DMS79 (cell line): ENCODE measurements around the gene PRTG.
"Not testable (repeated sequence)": the region's sequence is repeated elsewhere in the genome, so short reads cannot be mapped to it uniquely, and the experiment has no call there.

Source experiments
- DNase-seq: peaks from one replicate; lab custom pipeline; 2025; lab: John Stamatoyannopoulos, UW

Gene PRTG

DNA sequence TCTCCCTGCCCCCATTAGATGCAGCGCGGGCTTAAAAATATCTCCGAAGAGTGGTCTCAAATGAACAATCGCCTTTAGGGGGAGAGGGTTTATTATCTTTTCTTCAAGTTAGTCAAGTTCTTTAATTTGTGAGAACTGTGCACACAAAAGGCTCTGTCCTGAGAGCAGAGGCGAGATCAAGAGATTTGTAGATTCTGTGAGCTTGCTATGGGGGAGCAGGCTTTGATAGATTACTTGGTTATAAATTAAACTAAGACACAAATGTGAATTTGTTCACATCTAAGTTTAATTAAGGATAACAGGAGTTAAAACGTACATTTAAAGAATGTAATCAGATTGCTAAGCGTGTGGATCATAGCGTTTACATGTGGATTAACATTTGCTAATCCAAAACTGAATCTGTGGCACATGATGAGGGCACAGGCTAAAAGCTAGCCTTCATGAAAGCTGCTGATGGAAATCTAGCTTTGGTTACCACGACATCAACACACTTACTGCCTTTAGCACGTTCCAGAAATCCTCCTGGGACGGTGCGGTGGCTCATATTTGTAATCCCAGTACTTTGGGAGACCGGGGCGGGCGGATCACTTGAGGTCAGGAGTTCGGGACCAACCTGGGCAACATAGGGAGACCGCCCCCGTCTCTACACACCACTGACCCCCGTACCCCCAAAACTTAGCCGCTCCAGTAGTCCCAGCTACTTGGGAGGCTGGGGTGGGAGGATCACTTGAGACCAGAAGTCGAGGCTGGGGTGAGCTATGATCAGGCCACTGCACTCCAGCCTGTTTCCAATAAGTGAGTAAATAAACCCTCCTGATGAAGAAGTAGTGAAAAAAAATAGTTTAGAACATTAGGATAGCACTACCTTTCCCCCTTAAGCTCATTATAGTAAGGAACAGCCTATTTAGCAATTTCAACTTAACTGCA lies 1.0 kb upstream of the PRTG start:
- no peak for DNase-seq

DNA sequence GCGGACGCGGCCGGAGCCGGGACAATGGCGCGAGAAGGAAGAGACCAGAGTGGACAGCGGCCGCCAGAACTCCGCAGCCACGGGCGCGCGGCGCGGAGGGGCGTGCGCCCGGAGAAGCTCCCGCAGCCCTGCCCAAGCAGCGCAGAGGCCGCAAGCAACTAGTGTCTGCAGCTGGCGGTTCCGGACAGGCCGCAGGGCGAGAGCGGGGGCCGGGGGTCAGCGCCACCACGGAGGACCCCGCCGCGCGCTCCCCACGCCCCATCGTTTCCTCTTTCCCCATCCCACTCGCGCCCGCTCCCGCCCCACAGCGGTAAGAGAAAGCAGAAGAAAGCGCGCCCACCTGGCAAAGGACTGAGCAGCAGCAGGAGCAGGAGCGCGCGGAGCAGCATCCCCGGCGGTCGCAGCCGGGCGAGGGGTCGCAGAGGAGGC lies 440 bp downstream of the PRTG start:
- DNase-seq: no peak

DNA sequence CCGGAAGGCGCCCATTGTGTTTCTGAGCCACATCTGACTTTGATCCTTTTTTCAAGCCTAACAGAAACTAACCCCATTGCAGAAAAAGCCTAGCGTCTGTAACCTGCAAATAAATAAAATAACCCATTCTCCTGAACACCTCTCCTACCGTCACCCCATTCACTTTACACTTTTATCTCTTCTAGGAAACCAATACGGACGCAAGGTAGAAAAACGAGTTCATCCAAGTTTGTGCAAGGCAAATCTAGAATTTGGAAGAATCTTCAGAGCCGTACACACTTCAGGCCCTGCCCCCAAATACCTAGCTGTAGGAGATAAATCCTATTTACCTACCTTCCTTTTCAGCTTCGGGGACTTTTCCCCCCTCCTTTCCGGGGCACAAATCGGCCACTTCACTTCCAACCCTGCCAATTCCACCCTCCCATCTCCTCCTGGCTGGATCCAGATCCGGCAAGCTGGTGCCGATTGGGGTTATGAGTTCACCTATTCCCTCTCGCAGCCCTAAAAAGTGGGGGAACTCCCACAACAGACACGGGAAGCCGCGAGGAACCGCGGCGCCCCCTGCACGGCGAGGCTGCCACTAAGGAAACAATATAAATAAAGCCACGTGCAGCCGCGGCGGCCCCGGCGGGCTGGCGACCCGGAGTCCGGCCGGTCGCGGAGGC lies 987 bp downstream of the PRTG start:
- DNase-seq: no peak

DNA sequence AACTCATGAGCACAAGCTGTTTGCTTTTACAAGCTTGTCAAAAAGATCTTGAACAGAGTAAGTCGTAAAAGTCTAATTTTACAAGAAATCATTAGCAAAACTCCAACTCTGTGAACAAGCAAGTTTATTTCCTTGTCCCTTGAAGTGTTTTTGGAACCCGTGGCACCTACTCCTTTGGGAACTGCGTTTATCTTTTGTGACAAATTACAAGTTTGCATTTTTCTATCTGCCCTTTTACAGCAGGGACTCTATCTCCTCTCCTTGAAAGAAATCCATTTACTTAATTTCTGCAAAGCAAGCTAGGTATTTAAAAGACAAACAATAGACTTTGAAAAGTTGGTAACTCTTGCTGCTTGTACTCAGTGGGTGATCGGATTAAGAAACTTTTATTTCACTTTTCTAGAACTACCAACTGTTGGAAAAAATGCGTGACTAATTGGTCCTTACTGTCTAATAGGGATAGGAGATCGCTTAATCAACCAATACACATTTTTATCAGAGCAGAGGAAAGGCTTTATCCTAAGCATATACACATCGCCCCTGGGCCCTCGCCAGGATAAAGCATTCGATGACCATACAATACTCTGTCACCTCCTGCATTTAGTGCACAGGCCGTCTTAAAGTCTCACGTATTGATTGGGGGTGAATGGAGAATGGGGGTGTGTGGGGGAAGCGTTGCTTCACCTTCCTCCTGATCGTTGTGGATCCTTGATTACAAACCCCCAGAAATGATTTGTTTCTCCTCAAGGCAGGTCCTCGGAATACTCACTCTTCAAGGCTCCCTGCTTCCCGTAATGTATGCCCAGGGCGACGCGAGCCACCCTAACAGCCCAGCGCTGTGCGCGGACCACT lies 1.7 kb downstream of the PRTG start:
- no peak for DNase-seq

DNA sequence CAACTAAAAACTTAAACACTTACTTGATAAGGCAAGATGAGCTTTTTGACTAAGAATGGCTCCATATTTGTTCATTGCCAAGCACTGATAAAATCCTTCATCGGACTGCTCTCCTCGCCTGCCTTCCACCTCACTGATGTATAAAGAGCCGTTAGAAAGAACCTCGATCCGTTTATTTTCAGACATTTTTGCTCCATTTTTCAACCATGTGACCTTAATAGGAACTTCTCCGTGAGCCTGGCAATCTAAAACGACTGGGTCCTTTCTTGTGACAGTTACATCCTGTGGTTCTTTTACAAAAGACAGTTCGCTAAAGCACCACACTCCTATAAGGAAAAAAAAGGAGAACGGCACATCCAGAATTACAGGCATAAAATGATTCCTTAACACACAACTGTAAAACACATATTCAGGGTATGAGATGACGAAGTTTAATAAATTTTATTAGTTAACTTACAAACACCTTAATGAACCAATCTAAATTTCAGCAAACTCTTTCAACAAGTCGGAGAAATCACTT lies 2.5 kb downstream of the PRTG start:
- no peak for DNase-seq

DNA sequence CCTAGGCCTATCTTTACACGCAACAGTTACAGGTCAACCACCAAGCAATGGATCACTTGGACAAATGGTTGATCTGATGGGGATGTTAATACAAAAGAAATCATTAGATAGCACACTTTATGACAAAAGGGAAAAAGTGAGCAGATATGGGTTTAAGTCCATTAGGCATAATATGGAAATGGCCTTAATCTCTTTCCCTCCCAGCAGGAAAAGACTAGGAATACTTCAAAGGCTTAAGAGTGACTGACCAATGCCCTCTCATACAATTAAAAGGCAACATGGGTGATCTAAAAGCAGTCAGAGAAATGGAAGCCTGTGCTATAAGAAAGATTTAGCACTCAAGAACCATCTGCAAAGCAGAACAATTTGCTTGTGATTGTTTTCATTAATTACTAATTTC lies 3.3 kb downstream of the PRTG start:
- no peak for DNase-seq

DNA sequence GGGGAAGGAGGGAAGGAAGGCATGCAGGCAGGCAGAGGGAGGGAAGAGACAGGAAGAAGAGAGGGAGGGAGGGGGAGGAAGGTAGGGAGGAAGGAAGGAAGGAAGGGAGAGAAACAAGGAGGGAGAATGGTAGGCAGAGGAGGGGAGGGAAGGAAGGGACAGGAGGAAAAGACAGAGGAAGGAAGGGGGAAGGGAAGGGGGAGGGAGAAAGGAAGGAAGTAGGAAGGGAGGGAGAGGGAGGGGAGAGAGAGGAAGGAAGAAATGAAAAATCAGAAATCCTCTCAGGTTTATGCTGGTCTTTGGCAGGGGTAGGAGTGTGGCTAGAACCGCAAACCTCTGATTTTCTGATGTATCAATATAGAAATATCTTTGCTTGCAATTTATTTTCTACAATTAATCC lies 4.2 kb downstream of the PRTG start:
- DNase-seq: no peak

DNA sequence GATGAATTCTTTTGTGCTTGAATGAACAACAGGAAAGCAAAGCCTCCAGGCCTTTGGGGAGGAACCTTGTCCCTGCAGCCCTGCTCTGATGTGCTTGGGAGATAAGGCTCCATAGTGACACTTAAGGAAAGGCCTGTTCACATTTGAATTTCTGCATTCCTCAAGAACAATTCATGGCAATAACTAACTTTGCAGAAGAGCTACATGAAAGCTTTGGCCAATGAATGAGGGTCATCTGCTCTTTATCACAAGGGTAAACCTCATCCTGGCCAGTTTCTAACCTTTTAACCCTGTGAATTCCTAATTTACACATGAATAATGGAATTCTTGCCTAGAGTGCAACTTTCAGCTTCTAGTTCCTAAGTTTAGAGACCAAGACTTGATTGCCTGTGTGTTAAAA lies 5.6 kb downstream of the PRTG start:
- DNase-seq: no peak

DNA sequence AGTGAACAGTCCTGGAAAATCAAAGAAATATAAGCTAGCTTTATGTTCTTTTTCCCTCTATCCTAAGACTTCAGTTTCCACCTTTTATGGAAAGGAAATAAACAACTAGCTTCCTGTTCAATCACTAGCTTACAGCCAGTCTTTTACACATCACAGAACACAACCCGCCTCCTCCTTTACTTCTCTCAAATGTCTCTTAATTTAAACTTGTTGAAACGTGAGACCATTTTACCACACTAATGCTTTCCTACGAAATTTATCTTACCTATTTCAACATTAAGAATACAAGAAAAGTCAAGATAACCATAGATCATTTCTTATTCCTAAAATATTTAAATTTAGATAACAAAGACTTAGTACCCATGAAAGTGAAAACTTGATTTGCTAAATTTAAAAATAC lies 6.2 kb downstream of the PRTG start:
- DNase-seq: no peak

DNA sequence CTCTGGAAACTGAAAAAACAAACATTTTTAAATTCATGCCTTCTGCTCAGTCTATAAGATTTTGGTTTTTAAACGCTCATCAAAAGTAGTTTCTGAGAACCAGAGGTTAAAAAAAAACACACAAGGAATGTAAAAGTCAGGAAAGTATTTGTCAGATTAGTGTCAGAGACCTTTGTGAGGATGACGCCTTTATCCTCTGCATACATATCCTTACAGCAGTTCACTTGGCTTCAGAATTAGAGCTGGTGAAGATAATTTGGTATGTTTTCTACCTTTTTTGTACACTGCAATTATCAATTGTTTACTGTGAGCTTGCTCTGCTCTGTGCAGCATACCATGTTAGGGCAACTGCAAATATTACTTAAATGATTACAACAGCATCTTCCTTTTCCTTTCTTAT lies 8.3 kb downstream of the PRTG start:
- no peak for DNase-seq

DNA sequence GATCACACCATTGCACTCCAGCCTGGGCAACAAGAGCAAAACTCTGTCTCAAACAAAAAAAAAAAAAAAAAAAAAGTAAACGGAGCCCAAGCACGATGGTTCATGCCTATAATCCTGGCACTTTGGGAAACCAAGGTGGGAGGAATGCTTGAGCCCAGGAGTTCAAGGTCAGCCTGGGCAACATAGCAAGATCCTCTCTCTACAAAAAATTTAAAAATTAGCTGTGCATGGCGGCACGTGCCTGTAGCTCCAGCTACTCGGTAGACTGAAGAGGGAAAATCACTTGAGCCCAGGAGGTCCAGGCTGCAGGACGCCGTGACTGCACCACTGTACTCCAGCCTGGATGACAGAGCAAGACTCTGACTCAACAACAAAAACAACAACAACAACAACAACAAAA lies 9.5 kb downstream of the PRTG start:
- not testable (repeated sequence) for DNase-seq

DNA sequence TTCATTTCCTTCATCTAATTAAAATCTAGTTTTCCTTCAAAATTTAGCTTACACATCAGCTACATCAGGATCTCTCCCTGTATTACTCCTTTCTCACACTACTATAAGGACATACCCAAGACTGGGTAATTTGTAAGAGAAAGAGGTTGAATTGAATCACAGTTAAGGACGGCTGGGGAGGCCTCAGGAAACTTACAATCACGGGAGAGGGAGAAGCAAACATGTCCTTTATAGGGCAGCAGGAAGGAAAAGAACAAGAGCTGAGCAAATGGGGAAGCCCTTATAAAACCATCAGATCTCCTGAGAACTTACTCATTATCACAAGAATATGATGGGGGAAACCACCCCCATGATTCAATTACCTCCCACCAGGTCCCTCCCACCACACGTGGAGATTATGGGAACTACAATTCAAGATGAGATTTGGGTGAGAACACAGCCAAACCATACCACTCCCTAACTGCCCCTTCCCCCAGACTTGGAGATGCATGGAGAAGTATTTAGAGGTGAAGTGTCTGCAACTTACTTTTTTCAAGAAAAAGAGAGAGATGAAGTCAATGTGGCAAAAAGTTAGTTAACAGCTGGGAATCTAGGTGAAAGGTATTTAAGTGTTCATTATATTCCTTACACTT lies 21.3 kb downstream of the PRTG start:
- DNase-seq: no peak

DNA sequence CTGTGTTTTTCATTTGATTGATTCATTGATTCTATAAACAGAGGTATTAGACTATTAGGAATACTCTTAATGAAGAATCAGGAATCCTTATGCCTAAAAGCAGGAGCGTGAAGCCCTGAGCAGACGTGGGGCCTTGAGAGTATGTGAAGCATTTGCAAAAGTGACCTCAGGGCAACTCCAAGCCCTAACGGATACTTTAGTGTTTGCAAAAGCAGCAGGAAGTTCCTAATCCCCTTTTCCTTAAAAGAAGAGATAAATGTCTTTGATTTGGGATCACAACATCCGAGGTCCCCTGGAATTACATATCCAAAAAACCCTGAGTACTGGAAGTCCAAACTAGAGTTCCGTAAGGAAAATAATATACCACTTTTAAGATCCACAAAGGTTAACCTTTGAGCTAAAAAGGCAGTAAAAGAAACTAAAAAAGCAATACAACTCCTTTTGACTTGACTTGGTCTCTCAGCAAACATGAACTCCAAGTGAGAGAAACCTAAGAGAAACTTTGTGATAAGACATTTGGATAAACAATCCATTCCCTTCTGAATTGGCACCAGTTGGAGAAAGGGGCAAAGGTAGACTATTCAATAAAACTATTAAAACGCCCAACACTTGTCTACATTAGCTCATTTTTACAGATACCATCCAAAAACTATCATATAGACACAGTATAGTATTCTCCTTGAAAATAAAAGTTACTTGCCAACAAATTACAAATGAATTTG lies 27.4 kb downstream of the PRTG start:
- DNase-seq: no peak

DNA sequence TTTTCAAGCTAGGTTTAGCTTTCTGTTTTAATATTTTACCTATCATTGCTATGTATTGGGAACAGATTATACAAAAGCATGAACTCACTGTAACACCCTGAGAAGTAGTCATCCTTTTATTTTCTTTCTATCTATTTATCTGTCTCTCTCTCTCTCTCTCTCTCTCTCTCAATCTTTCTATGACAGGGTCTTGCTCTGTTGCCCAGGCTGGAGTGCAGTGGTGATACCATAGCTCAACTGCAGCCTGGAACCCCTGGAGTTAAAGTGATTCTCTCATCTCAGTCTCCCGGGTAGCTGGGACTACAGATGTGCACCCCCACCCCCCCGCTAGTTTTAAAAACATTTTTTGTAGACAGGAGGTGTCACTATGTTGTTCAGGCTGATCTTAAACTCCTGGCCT lies 28.9 kb downstream of the PRTG start:
- DNase-seq: no peak

DNA sequence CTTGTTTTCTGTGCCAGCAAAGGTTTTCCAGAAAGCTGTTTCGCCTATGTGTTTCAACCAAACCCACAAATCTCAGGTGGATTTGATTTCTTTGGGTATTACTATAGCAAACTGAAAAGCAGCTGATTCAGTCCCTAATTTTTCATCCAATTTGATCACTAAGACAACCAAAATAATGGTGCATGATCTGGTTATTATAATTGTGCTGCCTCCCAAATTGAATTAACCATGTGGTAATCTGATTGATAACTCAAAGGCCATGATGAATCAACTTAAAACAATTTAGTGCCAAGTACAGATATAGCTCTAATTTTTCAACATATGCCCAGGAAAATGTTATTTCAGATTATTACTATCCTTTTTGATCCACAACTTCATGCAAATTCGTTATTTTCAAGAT lies 30.6 kb downstream of the PRTG start:
- DNase-seq: no peak

DNA sequence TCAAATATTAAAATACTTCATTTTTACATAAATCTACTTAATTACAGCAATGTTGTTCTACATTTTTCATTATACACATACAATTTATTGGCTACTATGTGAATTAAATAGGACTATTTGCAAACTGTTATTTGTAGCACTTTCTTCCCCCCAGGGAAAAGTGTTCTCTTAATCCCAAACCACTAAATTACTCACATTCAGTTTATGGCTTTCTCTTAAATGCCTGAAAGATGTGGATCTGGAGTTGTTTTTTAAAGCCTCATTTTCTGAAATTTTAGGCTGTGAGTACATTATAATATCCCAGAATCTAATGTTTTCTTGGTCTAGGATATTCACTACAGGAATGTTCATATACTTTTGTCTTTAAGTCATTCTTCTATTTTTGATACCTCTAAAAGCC lies 32.7 kb downstream of the PRTG start:
- no peak for DNase-seq

DNA sequence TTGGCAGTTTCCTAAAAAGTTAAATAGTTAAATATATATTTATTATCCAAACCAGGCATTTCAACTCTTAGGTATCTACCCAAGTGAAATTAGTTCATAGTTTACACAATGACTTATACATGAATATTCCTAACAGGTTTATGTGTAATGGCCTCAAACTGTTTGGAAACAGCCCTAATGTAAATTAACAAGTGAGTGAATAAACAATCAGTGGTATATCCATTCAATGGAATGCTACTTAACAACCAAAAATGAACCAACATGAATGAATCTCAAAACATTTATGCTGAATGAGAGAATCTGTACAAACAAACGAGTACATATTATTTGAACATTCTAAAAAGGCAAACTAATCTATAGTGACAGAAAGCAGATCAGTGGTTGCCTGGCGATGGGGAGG lies 33.5 kb downstream of the PRTG start:
- no peak for DNase-seq

DNA sequence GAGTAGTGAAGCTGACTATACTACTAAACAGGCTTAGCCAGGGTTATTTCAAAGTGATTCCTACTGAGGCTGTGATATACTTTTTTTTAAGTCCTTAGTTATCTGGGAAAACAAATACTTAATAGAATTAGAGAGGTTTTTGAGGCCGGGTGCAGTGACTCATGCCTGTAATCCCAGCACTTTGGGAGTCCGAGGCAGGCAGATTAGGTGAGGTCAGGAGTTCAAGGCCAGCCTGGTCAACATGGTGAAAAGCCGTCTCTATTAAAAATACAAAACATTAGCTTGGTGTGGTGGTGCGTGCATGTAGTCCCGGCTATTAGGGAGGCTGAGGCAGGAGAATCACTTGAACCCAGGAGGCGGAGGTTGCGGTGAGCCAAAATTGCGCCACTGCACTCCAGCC lies 34.2 kb downstream of the PRTG start:
- DNase-seq: no peak

DNA sequence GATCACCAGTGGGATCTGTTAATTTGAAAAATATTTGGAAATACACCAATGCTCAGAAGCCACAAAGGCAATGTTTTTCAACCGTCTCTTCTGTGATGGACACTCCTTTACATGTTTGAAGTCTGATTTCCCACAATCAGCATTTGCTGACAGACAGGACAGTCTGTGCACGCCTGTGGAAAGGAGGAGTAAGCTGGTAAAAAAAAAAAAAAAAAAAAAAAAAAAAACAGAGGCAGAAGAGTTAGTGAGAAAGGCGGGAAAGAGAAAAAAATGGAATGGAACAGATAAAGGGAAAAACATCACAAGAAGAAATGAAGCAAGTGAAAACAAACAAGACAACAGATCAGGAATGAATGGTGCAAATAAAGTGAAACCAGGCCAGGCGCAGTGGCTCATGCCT lies 35.0 kb downstream of the PRTG start:
- no peak for DNase-seq

DNA sequence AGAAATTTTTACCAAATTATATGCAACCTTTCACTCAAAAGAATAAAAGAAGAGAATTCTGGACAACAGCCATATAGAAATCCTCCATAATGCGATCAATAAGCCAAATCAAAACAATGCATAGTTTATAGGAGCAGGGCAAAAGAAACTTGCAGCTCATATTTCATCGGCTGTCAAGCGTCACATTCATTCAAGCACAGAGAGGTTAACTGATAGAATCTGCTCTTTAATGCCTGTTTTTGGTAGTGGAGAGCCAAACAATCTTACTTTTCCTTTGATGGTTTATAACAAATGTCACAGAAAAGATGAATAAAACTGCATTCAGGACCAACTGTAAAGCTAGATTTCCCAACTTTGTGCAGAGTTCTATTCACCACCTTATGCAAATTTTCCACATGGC lies 35.4 kb downstream of the PRTG start:
- DNase-seq: no peak

DNA sequence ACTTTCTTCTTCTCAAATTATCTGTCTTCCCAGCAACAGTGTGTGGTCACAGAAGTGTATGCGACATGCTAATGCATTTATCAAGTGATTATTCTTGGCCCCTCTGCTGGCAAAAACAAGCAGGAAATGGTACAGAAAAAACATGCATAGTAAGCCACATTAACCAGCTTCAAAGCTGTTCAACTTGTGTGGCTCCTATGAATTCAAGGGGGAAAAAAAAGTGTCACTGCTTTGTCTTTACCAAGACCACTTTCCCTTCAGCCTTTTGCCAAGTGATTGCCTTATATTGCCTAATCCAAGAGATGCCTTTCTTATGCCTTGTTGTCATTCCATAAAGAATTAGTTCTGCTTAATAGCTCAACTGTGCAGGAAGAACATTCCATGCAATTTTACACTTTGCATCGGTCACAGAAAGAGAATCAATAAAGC lies 39.1 kb downstream of the PRTG start:
- DNase-seq: no peak
